NCI-H82 (cell line): ENCODE data around the gene PIGN.

Experiments
- DNase-seq: peaks from one replicate; lab custom pipeline; 2025; lab: John Stamatoyannopoulos, UW

The PIGN gene

DNA sequence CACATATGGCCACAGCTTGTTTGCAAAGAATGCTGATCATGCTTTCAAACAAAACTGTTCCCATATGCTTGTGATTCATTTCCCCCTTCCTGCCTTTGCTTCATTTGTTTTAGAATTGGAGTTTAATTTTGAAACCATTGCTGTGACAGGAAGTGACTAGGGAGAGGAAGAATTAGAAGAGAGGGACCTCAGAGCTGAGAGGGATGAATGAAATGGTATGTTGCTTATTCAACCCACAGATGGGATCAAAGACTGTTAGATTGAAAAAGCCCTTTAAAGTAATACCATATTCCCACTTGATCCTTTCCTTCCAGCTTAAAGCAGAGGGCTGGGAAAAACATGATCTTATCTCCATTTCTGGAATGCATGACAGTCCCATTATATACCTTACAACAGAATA, 187.9 kb downstream of the PIGN start:
- no peak for DNase-seq

DNA sequence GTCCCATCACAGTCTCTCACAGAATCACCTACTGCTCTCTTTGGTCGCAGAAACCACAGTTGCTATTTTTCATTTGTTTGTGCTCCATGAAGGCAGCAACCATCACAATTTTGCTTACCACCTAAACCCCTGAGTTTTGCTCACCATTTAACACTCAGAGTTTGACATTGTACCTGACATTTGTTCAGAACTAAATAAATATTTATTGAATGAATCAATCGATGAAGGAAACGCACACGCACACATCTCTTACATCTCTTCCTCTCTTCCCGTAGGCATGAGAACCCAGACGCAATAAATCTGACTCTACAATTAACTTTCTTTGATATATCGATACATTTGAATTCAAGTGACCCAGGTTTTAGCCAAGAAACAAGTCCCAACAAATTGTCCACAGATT, 188.5 kb downstream of the PIGN start:
- DNase-seq, result no peak

DNA sequence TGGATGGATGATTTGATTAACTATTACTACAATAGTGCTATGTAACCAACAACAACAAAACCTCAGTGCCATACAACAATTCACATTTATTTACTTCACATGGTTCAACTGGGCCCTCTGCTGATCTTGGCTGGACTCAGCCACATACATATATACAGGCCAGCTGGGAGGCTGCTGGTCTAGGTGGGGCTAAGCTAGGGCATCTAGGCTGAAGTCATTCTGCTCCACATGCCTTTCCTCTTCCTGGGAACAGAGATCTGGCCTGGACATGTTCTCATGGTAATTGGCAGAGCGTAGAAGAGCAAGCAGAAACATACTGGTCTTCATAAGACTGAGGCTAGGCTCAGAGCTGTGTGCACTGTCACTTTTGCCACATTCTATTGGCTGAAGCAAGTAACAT, 191.2 kb downstream of the PIGN start:
- DNase-seq, result no peak

DNA sequence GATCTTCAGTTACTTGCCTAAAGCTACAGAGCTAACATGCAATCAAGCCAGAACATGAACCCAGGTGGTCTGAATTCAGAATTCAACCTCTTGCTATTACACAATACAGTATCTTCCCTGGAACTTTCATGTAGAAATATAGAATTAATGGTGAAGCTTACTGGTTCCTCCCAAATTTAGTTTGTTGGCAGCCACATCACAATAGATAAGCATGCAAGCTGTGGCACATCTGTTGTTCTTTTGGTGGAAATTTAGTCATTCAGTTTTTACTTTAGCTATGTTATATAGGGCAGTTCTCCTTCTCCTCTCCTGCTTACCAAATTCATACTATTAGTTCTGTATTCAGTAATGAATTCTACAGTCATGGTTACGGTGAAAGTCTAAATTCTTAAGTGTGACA, 193.0 kb downstream of the PIGN start:
- no peak for DNase-seq

DNA sequence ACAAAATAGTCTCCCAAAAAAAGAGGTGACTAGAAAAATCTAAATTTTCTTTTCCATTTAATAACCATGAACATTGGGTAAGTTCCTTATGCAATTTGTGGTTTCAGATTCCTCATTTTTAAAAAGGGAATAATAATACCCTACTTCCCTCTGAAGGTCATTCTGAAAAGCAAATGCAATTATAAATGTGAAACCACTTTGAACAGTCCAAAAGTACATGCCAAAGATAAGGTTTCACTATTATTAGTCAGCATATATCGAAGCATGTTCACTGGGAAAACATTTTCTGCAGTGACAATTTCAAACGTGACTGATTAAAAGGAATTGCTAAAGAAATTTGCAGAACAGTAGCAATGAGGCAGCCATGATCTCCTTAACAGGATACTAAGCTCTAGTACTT, 193.9 kb downstream of the PIGN start:
- DNase-seq, result no peak

DNA sequence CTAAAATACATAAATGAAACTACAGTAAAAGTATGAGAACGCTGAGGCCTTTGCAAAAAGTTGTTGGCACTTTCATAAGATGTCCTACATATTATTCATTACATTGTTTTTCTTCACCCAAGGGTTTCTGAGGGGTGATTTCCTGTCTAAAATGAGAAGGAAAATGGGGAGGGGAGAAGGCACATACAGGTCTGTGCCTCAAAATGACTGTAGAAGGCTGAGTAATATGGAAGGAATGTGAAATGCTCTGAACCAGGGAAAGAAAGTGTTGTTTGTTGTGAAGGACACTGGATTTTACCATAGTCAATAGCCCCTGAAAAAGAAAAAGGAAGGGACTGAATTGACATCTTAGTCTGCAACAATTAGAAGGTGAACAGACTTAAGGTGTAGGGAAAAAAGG, 194.6 kb downstream of the PIGN start:
- DNase-seq, result no peak

DNA sequence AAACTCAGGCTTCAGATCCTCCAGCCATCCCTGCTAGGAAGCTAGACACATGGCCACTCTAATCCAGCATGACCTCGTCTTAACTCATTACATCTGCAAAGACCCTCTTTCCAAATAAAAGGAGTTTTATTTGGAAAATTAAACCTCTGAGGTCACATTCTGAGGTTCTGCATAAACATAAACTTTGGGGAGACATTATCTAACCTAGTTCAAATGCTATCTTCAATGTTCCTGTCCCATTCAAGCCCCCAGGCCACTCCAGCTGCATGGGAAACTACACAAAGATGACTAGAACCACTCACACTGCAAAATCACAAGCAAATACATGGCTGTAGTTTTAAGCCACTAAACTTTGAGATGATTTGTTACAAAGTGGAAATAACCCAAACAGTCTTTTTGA, 195.0 kb downstream of the PIGN start:
- DNase-seq, result no peak

DNA sequence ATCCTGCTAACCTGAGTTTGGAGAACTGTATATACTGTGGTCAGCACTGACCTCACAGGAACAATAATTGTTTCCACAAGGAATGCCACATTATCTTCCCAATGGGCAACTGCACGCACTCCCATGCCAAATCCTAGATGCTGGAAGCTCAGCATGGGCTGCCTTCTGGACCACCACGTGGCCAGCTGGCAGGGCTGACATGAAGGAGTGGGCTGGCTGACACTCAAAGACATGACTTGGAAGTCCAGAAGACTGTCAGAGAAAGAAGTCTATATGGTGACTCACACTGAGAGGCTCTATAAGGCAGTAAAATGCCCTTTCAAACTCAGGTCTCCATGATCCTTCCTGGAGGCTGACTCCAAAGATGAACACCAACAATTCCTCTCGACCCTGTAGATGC, 195.7 kb downstream of the PIGN start:
- no peak for DNase-seq
